A549 (cell line): ENCODE results near the gene CD83. TPM values are rescaled to one million over a fixed set of nuclear protein-coding genes. Genes with fewer than 3 reads are reported as not detected.

ENCODE experiments used
- ATAC-seq, 2 experiments: fragments of 200-7000 bp in 1 of 2; fragments of >200 bp in 1 of 2; cut with Nextera tagmentation in 1 of 2; cut with Tn5 transposase in 1 of 2; 3 replicates each; pipeline versions ENCODE4 v1.8.0 to v1.9.1; 2018 to 2020; ENCODE audit warnings: mild to moderate bottlenecking in 1 of 2, moderate library complexity in 1 of 2
- CTCF ChIA-PET: fragments of 300-600 bp; sonication (Branson Sonifier 250); formaldehyde crosslinking; extraction: SDS; loops from one replicate; lab custom pipeline; 2021; ENCODE audit warnings: antibody characterized with exemption, inconsistent platforms; lab: Yijun Ruan, JAX
- POLR2A ChIA-PET: fragments of 350-600 bp; formaldehyde crosslinking; extraction: SDS; loops from one replicate; lab custom pipeline; 2021; ENCODE audit warnings: antibody characterized with exemption, inconsistent platforms; lab: Yijun Ruan, JAX
- DNase-seq, 2 experiments: peaks; one replicate each; pipeline versions ENCODE4 v3.0.0 to v3.0.0-alpha.2; 2011 to 2016; ENCODE audit warnings: low read depth in 1 of 2, low spot score in 1 of 2
- FAIRE-seq: peaks from 2 replicates; lab custom pipeline; 2011; peaks lifted over from hg19 to GRCh38; lab: Jason Lieb, UNC
- H3K27ac ChIP-seq, 2 experiments: fragments of >200 bp; sonication (Bioruptor Twin); formaldehyde crosslinking; 3 replicates each; pipeline ENCODE4 v1.5.1; 2016 to 2017
- H3K4me1 ChIP-seq: fragments of >200 bp; sonication (Bioruptor Twin); formaldehyde crosslinking; 3 replicates; pipeline ENCODE4 v1.6.1; 2016
- H3K4me2 ChIP-seq: fragments of >200 bp; sonication (Bioruptor Twin); formaldehyde crosslinking; 3 replicates; pipeline ENCODE4 v1.6.1; 2016
- H3K4me3 ChIP-seq: fragments of >200 bp; sonication (Bioruptor Twin); formaldehyde crosslinking; 3 replicates; pipeline ENCODE4 v1.5.1; 2016
- H3K9me3 ChIP-seq: fragments of >200 bp; sonication (Bioruptor Twin); formaldehyde crosslinking; 3 replicates; pipeline ENCODE4 v1.6.1; 2016
- ATOH8 ChIP-seq: fragments of 250-450 bp; sonication (Bioruptor Pico); IDR thresholded peaks from 2 replicates; pipeline ENCODE4 v1.5.0; 2020; ENCODE audit warnings: low read depth, mild to moderate bottlenecking, moderate library complexity
- CEBPB ChIP-seq, 2 experiments: fragments of >200 bp in 1 of 2; sonication (Bioruptor Twin) in 1 of 2; formaldehyde crosslinking in 1 of 2; IDR thresholded peaks; 2 replicates each; pipeline ENCODE4 v1.6.1; 2012 to 2016
- CHD2 ChIP-seq: fragments of 150-350 bp; IDR thresholded peaks from 2 replicates; pipeline ENCODE4 v1.6.1; 2014; ENCODE audit warnings: low read length; ENCODE audit not compliant: partially characterized antibody
- CHD4 ChIP-seq: fragments of 200-600 bp; sonication (generic); IDR thresholded peaks from 2 replicates; pipeline ENCODE4 v1.6.1; 2016; ENCODE audit warnings: antibody characterized with exemption, mild to moderate bottlenecking, borderline replicate concordance
- CTCF ChIP-seq: fragments of >200 bp; sonication (Bioruptor Twin); formaldehyde crosslinking; IDR thresholded peaks from 3 replicates; pipeline ENCODE4 v1.5.1; 2016
- EHF ChIP-seq: fragments of 250-450 bp; sonication (Bioruptor Pico); IDR thresholded peaks from 2 replicates; pipeline ENCODE4 v1.5.0; 2020; ENCODE audit warnings: mild to moderate bottlenecking
- EHMT2 ChIP-seq: fragments of 200-600 bp; sonication (generic); IDR thresholded peaks from 2 replicates; pipeline ENCODE4 v1.6.1; 2016; ENCODE audit warnings: antibody characterized with exemption, low read depth, mild to moderate bottlenecking, moderate library complexity
- ELK1 ChIP-seq: fragments of 150-350 bp; IDR thresholded peaks from 2 replicates; pipeline ENCODE4 v1.6.1; 2014; ENCODE audit warnings: low read depth, mild to moderate bottlenecking, low read length
- FOSL2 ChIP-seq, 2 experiments: fragments of 450-650 bp in 1 of 2; fragments of >200 bp in 1 of 2; sonication (Bioruptor Twin) in 1 of 2; formaldehyde crosslinking; IDR thresholded peaks; 2 replicates each; pipeline versions ENCODE4 v1.5.0 to v1.6.1; 2016 to 2020; ENCODE audit warnings: mild to moderate bottlenecking in 1 of 2, moderate library complexity in 1 of 2
- FOXS1 ChIP-seq: fragments of 250-450 bp; sonication (Bioruptor Pico); IDR thresholded peaks from 2 replicates; pipeline ENCODE4 v1.5.0; 2020; ENCODE audit warnings: mild to moderate bottlenecking, moderate library complexity
- HDAC2 ChIP-seq: fragments of 200-600 bp; sonication (generic); IDR thresholded peaks from 2 replicates; pipeline ENCODE4 v1.6.1; 2016
- HEYL ChIP-seq: fragments of 250-450 bp; sonication (Bioruptor Pico); IDR thresholded peaks from 2 replicates; pipeline ENCODE4 v1.8.0; 2021; ENCODE audit warnings: mild to moderate bottlenecking, moderate library complexity
- HOXB5 ChIP-seq: fragments of 250-450 bp; sonication (Bioruptor Pico); IDR thresholded peaks from 2 replicates; pipeline ENCODE4 v1.5.0; 2020; ENCODE audit warnings: mild to moderate bottlenecking, moderate library complexity
- MAFK ChIP-seq: fragments of 450-650 bp; IDR thresholded peaks from 2 replicates; pipeline ENCODE4 v1.6.1; 2014; ENCODE audit not compliant: partially characterized antibody
- MAX ChIP-seq: IDR thresholded peaks from 2 replicates; pipeline ENCODE4 v1.6.1; 2012
- NFE2L2 ChIP-seq: fragments of 150-350 bp; conservative IDR thresholded peaks from 2 replicates; pipeline ENCODE4 v1.6.1; 2014; ENCODE audit warnings: low read length
- PBX3 ChIP-seq: IDR thresholded peaks from 2 replicates; pipeline ENCODE4 v1.6.1; 2012
- POLR2AphosphoS2 ChIP-seq: conservative IDR thresholded peaks from 2 replicates; pipeline ENCODE4 v1.6.1; 2012; ENCODE audit warnings: low read length, improper control_type of control experiment, inconsistent platforms
- RARB ChIP-seq: fragments of 250-450 bp; sonication (Bioruptor Pico); IDR thresholded peaks from 2 replicates; pipeline ENCODE4 v1.8.0; 2021; ENCODE audit warnings: mild to moderate bottlenecking, moderate library complexity
- RFX5 ChIP-seq: fragments of 450-650 bp; IDR thresholded peaks from 2 replicates; pipeline ENCODE4 v1.7.1; 2014; ENCODE audit warnings: antibody characterized with exemption, mild to moderate bottlenecking, moderate library complexity
- SMC3 ChIP-seq: fragments of >200 bp; sonication (Bioruptor Twin); formaldehyde crosslinking; IDR thresholded peaks from 3 replicates; pipeline ENCODE4 v1.6.1; 2018; ENCODE audit warnings: inconsistent platforms
- SREBF2 ChIP-seq: fragments of 450-650 bp; IDR thresholded peaks from 2 replicates; pipeline ENCODE4 v1.6.1; 2014; ENCODE audit warnings: mild to moderate bottlenecking, moderate library complexity
- TFCP2L1 ChIP-seq: fragments of 250-450 bp; sonication (Bioruptor Pico); IDR thresholded peaks from 2 replicates; pipeline ENCODE4 v1.5.0; 2021; ENCODE audit warnings: mild to moderate bottlenecking
- TP53 ChIP-seq: fragments of 250-450 bp; sonication (Bioruptor Pico); IDR thresholded peaks from 2 replicates; pipeline ENCODE4 v1.5.0; 2021; ENCODE audit warnings: mild to moderate bottlenecking, moderate library complexity
- USF2 ChIP-seq: fragments of 450-650 bp; IDR thresholded peaks from 2 replicates; pipeline ENCODE4 v1.6.1; 2014; ENCODE audit warnings: antibody characterized with exemption
- ZFP36 ChIP-seq: fragments of 450-650 bp; IDR thresholded peaks from 2 replicates; pipeline ENCODE4 v1.6.1; 2014; ENCODE audit warnings: borderline replicate concordance; ENCODE audit not compliant: partially characterized antibody
- ZSCAN20 ChIP-seq: fragments of 250-450 bp; sonication (Bioruptor Pico); IDR thresholded peaks from 2 replicates; pipeline ENCODE4 v1.8.0; 2022; ENCODE audit warnings: mild to moderate bottlenecking, moderate library complexity
- WGBS: methylation state at CpG from one replicate; pipeline ENCODE4 v1.1.6; 2017; ENCODE audit errors: missing lambda C conversion rate; 5-methylcytosine and 5-hydroxymethylcytosine counted together
- polyA plus RNA-seq, 4 experiments: library from polyadenylated mRNA; depleted of rRNA in 3 of 4; stranded (reverse); fragments of >200 nt; fragmentation: RNase III in 1 of 4; extraction: RNeasy Plus Mini Kit Qiagen cat#74134 plus additional on column Dnase treatment in 1 of 4; gene quantifications; 2 replicates in 3 of 4; 3 replicates in 1 of 4; pipeline ENCODE4 v1.2.3, GENCODE V29; 2011 to 2017

The CD83 gene
- polyA plus RNA-seq, 2 of the 4 experiments (the other 2 are of a cell fraction): 0.79 to 0.94 TPM

GRCh38 chr6:14121936-14122344, 4.4 kb downstream of the CD83 start:
- no peak for FAIRE-seq
- no peak overlapping the region for H3K27ac ChIP-seq
- no peak for ATAC-seq
- POLR2A ChIA-PET: no interaction called here
- WGBS: 73% methylated on average over 4 of the region's 4 CpGs
- no peak for DNase-seq
- H3K9me3 ChIP-seq: no peaks in the 10 kb centered on the region
- H3K4me1 ChIP-seq: no peaks in the 10 kb centered on the region
- H3K4me2 ChIP-seq: no peak overlapping the region
- H3K4me3 ChIP-seq: no peak overlapping the region
- CTCF ChIA-PET: no interaction called here
- TF ChIP-seq TFCP2L1 (CRISPR knock-in tag): no peak
- no peak for TF ChIP-seq PBX3
- TF ChIP-seq FOSL2 (IDR thresholded peaks at IDR 0.05): no peak
- no peak for TF ChIP-seq FOSL2 (CRISPR knock-in tag; IDR thresholded peaks at IDR 0.05)
- TF ChIP-seq ZFP36: no peak
- no peak for TF ChIP-seq RFX5
- TF ChIP-seq HEYL (CRISPR knock-in tag): no peak
- no peak for TF ChIP-seq MAX
- TF ChIP-seq CTCF: no peak
- TF ChIP-seq RARB (CRISPR knock-in tag): no peak
- no peak for TF ChIP-seq POLR2AphosphoS2
- TF ChIP-seq CHD4: no peak
- TF ChIP-seq HDAC2: no peak
- no peak for TF ChIP-seq EHMT2
- TF ChIP-seq MAFK: no peak
- no peak for TF ChIP-seq NFE2L2

- H3K4me3 ChIP-seq: no peak overlapping the region
- WGBS: 78% methylated on average over 6 of the region's 6 CpGs
- POLR2A ChIA-PET: interaction anchor here (0.5 to 0.6 kb wide), 2 partner anchors 1198 to 1365 kb away, joined by 3 read pairs; no protein-coding TSS in a partner anchor
- ATAC-seq: no peak
- no peak for FAIRE-seq
- H3K27ac ChIP-seq: no peak overlapping the region
- TF ChIP-seq CEBPB (IDR thresholded peaks at IDR 0.05): no peak
- no peak for TF ChIP-seq SMC3
- TF ChIP-seq RFX5: no peak
- no peak for TF ChIP-seq HOXB5 (CRISPR knock-in tag)
- TF ChIP-seq ZSCAN20 (CRISPR knock-in tag): no peak
- TF ChIP-seq TP53 (CRISPR knock-in tag): no peak
- DNase-seq: no peak
- no peak overlapping the region for H3K4me2 ChIP-seq
- H3K9me3 ChIP-seq: no peaks in the 10 kb centered on the region
- CTCF ChIA-PET: interaction anchor here (1.6 kb wide), 1 partner anchor 215 kb away, joined by 7 read pairs; no protein-coding TSS in a partner anchor
- no peaks in the 10 kb centered on the region for H3K4me1 ChIP-seq
These were observed 6.0 kb downstream of the CD83 start for GRCh38 chr6:14123386-14124111.

GRCh38 chr6:14125346-14125745, 7.8 kb downstream of the CD83 start:
- ATAC-seq (no peak), FAIRE-seq (no peak), DNase-seq (no peak)
- Histone ChIP-seq H3K27ac (no peak overlapping the region), H3K4me3 (no peak overlapping the region), H3K4me2 (no peak overlapping the region), H3K4me1 (no peaks in the 10 kb centered on the region), H3K9me3 (no peaks in the 10 kb centered on the region)
- 38% methylated on average over 3 of the region's 3 CpGs for WGBS
- CTCF ChIA-PET: interaction anchor here (1.0 to 1.6 kb wide), 3 partner anchors 10 to 20 kb away, joined by 3 to 4 read pairs (median 3); no protein-coding TSS in a partner anchor
- POLR2A ChIA-PET: no interaction called here
- TF ChIP-seq CHD2 (no peak), EHF (CRISPR knock-in tag) (no peak), TP53 (CRISPR knock-in tag) (no peak), ELK1 (no peak), USF2 (no peak), FOXS1 (CRISPR knock-in tag) (no peak), ATOH8 (CRISPR knock-in tag) (no peak), RFX5 (no peak), NFE2L2 (no peak), SMC3 (no peak), TFCP2L1 (CRISPR knock-in tag) (no peak), SREBF2 (no peak)
